WTC11 (cell line): Measurements from ENCODE around the gene FICD. TPM values are rescaled to one million over a fixed set of nuclear protein-coding genes. Genes with fewer than 3 reads are reported as not detected.

Source experiments
- ATAC-seq: fragments of 200-7000 bp; cut with Tn5 transposase; 2 replicates; pipeline ENCODE4 v1.10.0; 2021; ENCODE audit warnings: mild to moderate bottlenecking, moderate library complexity
- CTCF ChIA-PET: fragments of 300-600 bp; sonication (Branson Sonifier 250); formaldehyde crosslinking; loops from one replicate; lab custom pipeline; 2021; ENCODE audit warnings: antibody characterized with exemption; lab: Charles Lee
- POLR2A ChIA-PET: fragments of 350-600 bp; sonication (Branson Sonifier 250); formaldehyde crosslinking; loops from one replicate; lab custom pipeline; 2021; ENCODE audit warnings: antibody characterized with exemption; lab: Charles Lee
- DNase-seq: peaks from one replicate; pipeline ENCODE4 v3.0.0; 2021; ENCODE audit warnings: low spot score
- H3K27ac Mint-ChIP-seq: 2 replicates; pipeline ENCODE4 v1.8.0; 2021; ENCODE audit warnings: mixed read lengths
- H3K27me3 Mint-ChIP-seq: 2 replicates; pipeline ENCODE4 v1.8.0; 2021; ENCODE audit warnings: low read depth, mild to moderate bottlenecking, moderate library complexity, mixed read lengths
- H3K36me3 Mint-ChIP-seq: 2 replicates; pipeline ENCODE4 v1.8.0; 2021; ENCODE audit warnings: mixed read lengths
- H3K4me1 Mint-ChIP-seq: 2 replicates; pipeline ENCODE4 v1.8.0; 2022; ENCODE audit warnings: mixed read lengths
- H3K4me3 Mint-ChIP-seq: 2 replicates; pipeline ENCODE4 v1.8.0; 2021; ENCODE audit warnings: mild to moderate bottlenecking, moderate library complexity, mixed read lengths
- H3K9me3 Mint-ChIP-seq: 2 replicates; pipeline ENCODE4 v1.8.0; 2021; ENCODE audit warnings: mixed read lengths
- E2F4 ChIP-seq: sonication (generic); formaldehyde crosslinking; IDR thresholded peaks from 2 replicates; pipeline ENCODE4 v1.8.1; 2022; ENCODE audit warnings: low read depth, mild to moderate bottlenecking, moderate library complexity, missing genetic modification reagents, borderline replicate concordance
- ETV6 ChIP-seq: sonication (generic); formaldehyde crosslinking; IDR thresholded peaks from 2 replicates; pipeline ENCODE4 v1.8.1; 2022; ENCODE audit warnings: mild to moderate bottlenecking, missing genetic modification reagents
- FOXJ3 ChIP-seq: sonication (generic); formaldehyde crosslinking; IDR thresholded peaks from 2 replicates; pipeline ENCODE4 v1.9.0; 2021; ENCODE audit warnings: missing genetic modification reagents, mild to moderate bottlenecking, borderline replicate concordance
- KAT7 ChIP-seq: sonication (generic); formaldehyde crosslinking; IDR thresholded peaks from 2 replicates; pipeline ENCODE4 v1.8.1; 2023; ENCODE audit warnings: missing genetic modification reagents, mild to moderate bottlenecking, borderline replicate concordance
- MAX ChIP-seq: sonication (generic); formaldehyde crosslinking; IDR thresholded peaks from 2 replicates; pipeline ENCODE4 v1.8.0; 2022; ENCODE audit warnings: mild to moderate bottlenecking, missing genetic modification reagents
- MLX ChIP-seq: sonication (generic); formaldehyde crosslinking; IDR thresholded peaks from 2 replicates; pipeline ENCODE4 v1.8.1; 2023; ENCODE audit warnings: mild to moderate bottlenecking, missing genetic modification reagents, moderate library complexity
- NR2C2 ChIP-seq: sonication (generic); formaldehyde crosslinking; IDR thresholded peaks from 2 replicates; pipeline ENCODE4 v1.8.0; 2022; ENCODE audit warnings: mild to moderate bottlenecking, missing genetic modification reagents
- OVOL2 ChIP-seq: fragments of 250-450 bp; sonication (Bioruptor Pico); IDR thresholded peaks from 2 replicates; pipeline ENCODE4 v1.9.0; 2021; ENCODE audit warnings: mild to moderate bottlenecking, borderline replicate concordance
- RELA ChIP-seq: sonication (generic); formaldehyde crosslinking; IDR thresholded peaks from 2 replicates; pipeline ENCODE4 v1.8.1; 2022; ENCODE audit warnings: missing genetic modification reagents, mild to moderate bottlenecking, borderline replicate concordance
- TP53 ChIP-seq: sonication (generic); formaldehyde crosslinking; IDR thresholded peaks from 2 replicates; pipeline ENCODE4 v1.8.1; 2023; ENCODE audit warnings: mild to moderate bottlenecking, missing genetic modification reagents
- USF1 ChIP-seq: sonication (generic); formaldehyde crosslinking; IDR thresholded peaks from 2 replicates; pipeline ENCODE4 v1.8.0; 2022; ENCODE audit warnings: mild to moderate bottlenecking, missing genetic modification reagents
- USF2 ChIP-seq: sonication (generic); formaldehyde crosslinking; IDR thresholded peaks from 2 replicates; pipeline ENCODE4 v1.8.1; 2023; ENCODE audit warnings: mild to moderate bottlenecking, missing genetic modification reagents, moderate library complexity
- ZBTB43 ChIP-seq: sonication (generic); formaldehyde crosslinking; IDR thresholded peaks from 2 replicates; pipeline ENCODE4 v1.8.1; 2023; ENCODE audit warnings: mild to moderate bottlenecking, missing genetic modification reagents
- ZNF219 ChIP-seq: sonication (generic); formaldehyde crosslinking; IDR thresholded peaks from 2 replicates; pipeline ENCODE4 v1.8.0; 2023; ENCODE audit warnings: missing genetic modification reagents, mild to moderate bottlenecking, borderline replicate concordance
- ZNF317 ChIP-seq: sonication (generic); formaldehyde crosslinking; IDR thresholded peaks from 2 replicates; pipeline ENCODE4 v1.8.1; 2023; ENCODE audit warnings: low read depth, mild to moderate bottlenecking, moderate library complexity, missing genetic modification reagents, borderline replicate concordance
- ZNF396 ChIP-seq: fragments of 250-450 bp; sonication (Bioruptor Pico); IDR thresholded peaks from 2 replicates; pipeline ENCODE4 v1.8.0; 2021; ENCODE audit warnings: mild to moderate bottlenecking, moderate library complexity, borderline replicate concordance
- ZNF512 ChIP-seq: sonication (generic); formaldehyde crosslinking; IDR thresholded peaks from 2 replicates; pipeline ENCODE4 v1.8.1; 2022; ENCODE audit warnings: missing genetic modification reagents, borderline replicate concordance
- ZSCAN18 ChIP-seq: fragments of 250-450 bp; sonication (Bioruptor Pico); IDR thresholded peaks from 2 replicates; pipeline ENCODE4 v2.1.2; 2022; ENCODE audit warnings: mild to moderate bottlenecking, moderate library complexity
- total RNA-seq: library from RNA; stranded (reverse); gene quantifications from 3 replicates; pipeline ENCODE4 v1.2.3, GENCODE V29; 2021

Gene FICD
- total RNA-seq, 1 experiment from 2014 or later = 6.3 TPM

GRCh38 chr12:108483213-108484059 lies 31.6 kb upstream of the FICD start:
- no peak overlapping the region for H3K4me3 Mint-ChIP-seq
- ATAC-seq = no peak
- no peaks in the 10 kb centered on the region; the same call in 1 of the 2 replicates for H3K27me3 Mint-ChIP-seq
- DNase-seq = no peak
- peaks cover 21% of the 10 kb centered on the region for H3K9me3 Mint-ChIP-seq
- H3K4me1 Mint-ChIP-seq = peaks cover 13% of the 10 kb centered on the region
- ChIA-PET CTCF (no interaction called here), POLR2A (no interaction called here)
- H3K36me3 Mint-ChIP-seq = peaks cover 8% of the 10 kb centered on the region
- H3K27ac Mint-ChIP-seq = no peak overlapping the region
- TF ChIP-seq USF1 (CRISPR knock-in tag) = 0 out of 2 replicates have a peak, but pooled peaks have one; percentile 16
- peak; percentile 60 for TF ChIP-seq USF2 (CRISPR knock-in tag)
- no peak for TF ChIP-seq TP53 (CRISPR knock-in tag)
- TF ChIP-seq, all 79 proteins: peak for 2

- H3K9me3 Mint-ChIP-seq = peaks cover 21% of the 10 kb centered on the region
- ChIA-PET POLR2A (no interaction called here), CTCF (interaction anchor here (1.2 kb wide), 1 partner anchor 421 kb away, joined by 3 read pairs; no protein-coding TSS in a partner anchor)
- no peak overlapping the region for H3K27ac Mint-ChIP-seq
- no peak for ATAC-seq
- H3K36me3 Mint-ChIP-seq = peaks cover 8% of the 10 kb centered on the region
- no peak for DNase-seq
- H3K4me1 Mint-ChIP-seq = peaks cover 13% of the 10 kb centered on the region
- H3K4me3 Mint-ChIP-seq = no peak overlapping the region
- TF ChIP-seq NR2C2 (CRISPR knock-in tag) = no peak
- no peak for TF ChIP-seq ZSCAN18
- TF ChIP-seq RELA (CRISPR knock-in tag) = no peak
- no peak for TF ChIP-seq ETV6
- TF ChIP-seq, all 79 proteins: peak for 0
- H3K27me3 Mint-ChIP-seq = no peaks in the 10 kb centered on the region; the same call in 1 of the 2 replicates
These were observed 30.6 kb upstream of the FICD start for GRCh38 chr12:108484431-108484830.

- no peak for DNase-seq
- Mint-ChIP-seq H3K4me3 (no peak overlapping the region), H3K27me3 (no peaks in the 10 kb centered on the region; the same call in 1 of the 2 replicates), H3K36me3 (peaks cover 8% of the 10 kb centered on the region), H3K9me3 (peaks cover 19% of the 10 kb centered on the region), H3K27ac (no peak overlapping the region), H3K4me1 (peaks cover 13% of the 10 kb centered on the region)
- CTCF ChIA-PET = interaction anchor here (1.2 kb wide), 1 partner anchor 422 kb away, joined by 3 read pairs; no protein-coding TSS in a partner anchor
- POLR2A ChIA-PET = no interaction called here
- no peak for ATAC-seq
- no peak for TF ChIP-seq FOXJ3 (CRISPR knock-in tag)
- no peak for TF ChIP-seq ZNF512 (CRISPR knock-in tag)
- no peak for TF ChIP-seq OVOL2 (CRISPR knock-in tag)
- TF ChIP-seq ZNF219 = no peak
- no peak for TF ChIP-seq ZNF317
- TF ChIP-seq KAT7 = no peak
- no peak for TF ChIP-seq MLX (CRISPR knock-in tag)
- no peak for TF ChIP-seq MAX (CRISPR knock-in tag)
- TF ChIP-seq ZNF396 = no peak
- TF ChIP-seq USF1 (CRISPR knock-in tag) = no peak
- TF ChIP-seq ZBTB43 = no peak
- TF ChIP-seq E2F4 = no peak
These were observed 30.2 kb upstream of the FICD start for GRCh38 chr12:108484845-108485244.
